Heart right ventricle (tissue), 16 donors: ENCODE results near the gene HMCN1. TPM values are rescaled to one million over a fixed set of nuclear protein-coding genes. Genes with fewer than 3 reads are reported as not detected.

Experiments
- ATAC-seq, 8 donors: fragments of 200-7000 bp; cut with Tn5 transposase; one replicate each; pipeline ENCODE4 v1.9.1; 2020; ENCODE audit warnings: mild to moderate bottlenecking in 8 of 8, moderate library complexity in 8 of 8, moderate number of reproducible peaks in 1 of 8
- DNase-seq, 2 donors: peaks; one replicate each; pipeline ENCODE4 v3.0.0-alpha.2; 2020
- H3K27ac ChIP-seq, 10 donors: fragments of 200-600 bp; sonication (generic) in 2 of 10; one replicate each; pipeline versions ENCODE4 v1.5.0 to v1.8.0; 2020 to 2022; ENCODE audit warnings: mild to moderate bottlenecking in 3 of 10
- H3K27me3 ChIP-seq, 7 donors: fragments of 200-600 bp; one replicate each; pipeline ENCODE4 v1.8.0; 2021 to 2022; ENCODE audit warnings: mild to moderate bottlenecking in 2 of 7
- H3K36me3 ChIP-seq, 9 donors: fragments of 200-600 bp; sonication (generic) in 1 of 9; one replicate each; pipeline versions ENCODE4 v1.5.0 to v1.8.0; 2020 to 2022; ENCODE audit warnings: mild to moderate bottlenecking in 2 of 9
- H3K4me1 ChIP-seq, 9 donors: fragments of 200-600 bp; sonication (generic) in 1 of 9; one replicate each; pipeline versions ENCODE4 v1.5.0 to v1.8.0; 2020 to 2022; ENCODE audit warnings: mild to moderate bottlenecking in 4 of 9
- H3K4me3 ChIP-seq, 10 donors: fragments of 200-600 bp; sonication (generic) in 2 of 10; one replicate each; pipeline versions ENCODE4 v1.5.0 to v1.8.0; 2020 to 2022; ENCODE audit warnings: mild to moderate bottlenecking in 7 of 10, moderate library complexity in 2 of 10
- H3K9me3 ChIP-seq, 11 donors: fragments of 200-600 bp in 10 of 11; sonication (generic) in 2 of 11; one replicate each; pipeline versions ENCODE4 v1.5.0 to v1.8.0; 2013 to 2022; ENCODE audit warnings: mild to moderate bottlenecking in 2 of 11, control low read depth in 1 of 11, moderate library complexity in 1 of 11
- WGBS, 2 donors: extraction: QIAGEN DNeasy Blood & Tissue Kit; methylation state at CpG; one replicate each; pipeline ENCODE4 v1.1.7; 2013; ENCODE audit warnings: inconsistent platforms in 1 of 2; 5-methylcytosine and 5-hydroxymethylcytosine counted together
- intact Hi-C, 10 donors: fragments of 100-400 bp; cut with DNase I; formaldehyde crosslinking; loops; one replicate each; pipeline versions ENCODE4 v1.11.1 to v1.14.2; 2022
- polyA plus RNA-seq, 2 donors: library from polyadenylated mRNA; stranded (reverse); fragments of 200-250 nt; gene quantifications; one replicate each; pipeline ENCODE4 v1.2.3, GENCODE V29; 2013
- total RNA-seq, 10 donors: library from RNA; stranded (reverse); fragmentation: NEBNext Ultra II Directional in 3 of 10; extraction: Animal tissue kit (Norgen Biotek cat#: 25700) in 3 of 10; gene quantifications; one replicate each; pipeline versions ENCODE4 v1.2.1 to v1.2.4, GENCODE V29; 2021 to 2023
- TF ChIP-seq, protein P1 (sequence below), 9 donors: fragments of 200-600 bp; sonication (generic) in 2 of 9; IDR thresholded peaks; one replicate each; pipeline versions ENCODE4 v1.5.0 to v1.8.0; 2021 to 2022; ENCODE audit warnings: antibody characterized with exemption in 9 of 9, mild to moderate bottlenecking in 5 of 9, moderate library complexity in 1 of 9
- donor health status: Arrhythmogenic right ventricular cardiomyopathy.
- donor health status: ischemic (EF 13 %, LVEDD 7.1; RV severe dilation, severe dysfunction).
- donor health status: healthy with polysubstance abuse.
- donor health status: DM: no; HTN: yes; CAD: no.
- donor health status: DM: no; HTN: no; CAD: no.
- donor health status: ischemic (EF 25% LVEDD 6.9; RV normal size, moderate dysfunction).
- donor health status: ischemic (EF 25% LVEDD 5.7; RV mildly dilated, moderate dysfunction).
- donor health status: healthy.
- donor health status: DM: yes; HTN: yes; CAD: no.
- donor health status: Ischemic cardiomyopathy.
- donor health status: ischemic (EF 35%, LVEDD 5.7; RV mildly dilated, moderate dysfunction).
- donor health status: nonischemic (EF 11% LVEDD 7.7; RV severe dilation, severe dysfunction).
- donor health status: DM: yes; HTN: yes; CAD: no.
- donor health status: PGD.
- donor health status: ischemic (EF 29% LVEDD 5.4; RV normal size, mild dysfunction).
- donor health status: nonischemic (EF 23%, LVEDD 6.1; RV moderate dilation, normal function).

Gene HMCN1
- total and polyA plus RNA-seq, 12 donors: 3.4 to 12.4 (median 6.2) TPM

DNA sequence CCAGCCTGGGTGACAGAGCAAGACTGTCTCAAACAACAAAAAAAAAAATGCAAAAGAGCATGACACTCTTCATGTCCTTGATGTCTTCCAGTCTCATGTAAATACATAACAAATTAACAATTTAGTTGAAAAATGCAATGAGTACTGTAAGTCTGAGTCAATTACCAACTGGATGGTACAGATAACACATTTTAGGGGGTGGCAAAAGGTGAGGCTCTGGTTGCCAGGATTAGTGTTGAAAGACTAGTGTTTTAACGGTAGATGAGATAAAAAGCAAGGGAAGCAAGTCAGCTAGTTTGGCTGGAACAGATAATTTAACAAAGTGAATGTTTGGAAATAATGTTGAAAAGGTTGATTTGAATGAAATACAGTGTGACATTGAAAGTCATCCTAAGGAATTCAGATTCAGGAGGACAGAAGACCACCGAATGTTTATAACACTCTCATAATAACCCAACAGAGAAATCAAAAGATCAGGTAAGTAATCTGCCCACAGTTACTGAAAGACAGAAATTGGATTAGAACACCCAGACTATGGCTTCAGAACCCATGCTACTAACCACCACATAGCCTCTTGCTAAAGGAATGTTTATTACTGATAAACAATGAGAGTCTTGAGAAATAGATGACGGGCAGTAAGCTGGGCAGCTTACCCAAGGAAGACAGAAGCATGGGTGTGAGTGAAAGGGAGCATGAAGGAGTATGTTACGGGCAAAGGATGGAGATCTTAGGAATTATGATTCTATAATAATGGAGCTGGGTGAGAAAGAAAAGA, 312.4 kb downstream of the HMCN1 start:
- no peak overlapping the region for H3K4me3 ChIP-seq
- TF ChIP-seq, protein P1, sequence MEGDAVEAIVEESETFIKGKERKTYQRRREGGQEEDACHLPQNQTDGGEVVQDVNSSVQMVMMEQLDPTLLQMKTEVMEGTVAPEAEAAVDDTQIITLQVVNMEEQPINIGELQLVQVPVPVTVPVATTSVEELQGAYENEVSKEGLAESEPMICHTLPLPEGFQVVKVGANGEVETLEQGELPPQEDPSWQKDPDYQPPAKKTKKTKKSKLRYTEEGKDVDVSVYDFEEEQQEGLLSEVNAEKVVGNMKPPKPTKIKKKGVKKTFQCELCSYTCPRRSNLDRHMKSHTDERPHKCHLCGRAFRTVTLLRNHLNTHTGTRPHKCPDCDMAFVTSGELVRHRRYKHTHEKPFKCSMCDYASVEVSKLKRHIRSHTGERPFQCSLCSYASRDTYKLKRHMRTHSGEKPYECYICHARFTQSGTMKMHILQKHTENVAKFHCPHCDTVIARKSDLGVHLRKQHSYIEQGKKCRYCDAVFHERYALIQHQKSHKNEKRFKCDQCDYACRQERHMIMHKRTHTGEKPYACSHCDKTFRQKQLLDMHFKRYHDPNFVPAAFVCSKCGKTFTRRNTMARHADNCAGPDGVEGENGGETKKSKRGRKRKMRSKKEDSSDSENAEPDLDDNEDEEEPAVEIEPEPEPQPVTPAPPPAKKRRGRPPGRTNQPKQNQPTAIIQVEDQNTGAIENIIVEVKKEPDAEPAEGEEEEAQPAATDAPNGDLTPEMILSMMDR (IDR thresholded peaks at IDR 0.05): no peak
- 82 to 83% methylated on average over 4 of the region's 4 CpGs for WGBS, 2 donors

DNA sequence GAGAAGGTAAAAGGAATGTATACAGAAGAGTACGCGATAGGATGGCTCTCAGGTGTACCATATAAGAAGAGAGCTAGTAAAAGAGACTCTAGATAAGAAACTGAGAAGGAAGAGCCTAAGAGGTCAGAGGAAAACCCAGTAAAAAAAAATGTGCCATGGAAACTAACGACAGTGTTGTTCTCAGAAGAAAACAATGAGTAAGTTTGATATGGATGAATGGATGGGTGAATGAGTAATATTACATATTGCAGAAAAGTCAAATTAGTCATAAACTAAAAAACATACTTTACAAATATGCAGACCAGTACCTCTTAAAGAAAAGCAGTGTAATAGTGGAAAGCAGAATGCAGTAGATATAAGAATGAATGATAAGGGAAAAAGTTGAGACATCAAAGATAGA, 316.2 kb downstream of the HMCN1 start:
- 87 to 91% methylated on average over 3 of the region's 3 CpGs for WGBS, 2 donors
- no peak for DNase-seq
- H3K9me3 ChIP-seq: no peaks in the 10 kb centered on the region
- peaks cover 0 to 48% (median 0%) of the 10 kb centered on the region in 9 donors for H3K36me3 ChIP-seq
- ATAC-seq: no peak
- no peak overlapping the region for H3K27ac ChIP-seq
- no peaks in the 10 kb centered on the region for H3K4me1 ChIP-seq
- TF ChIP-seq, protein P1 (IDR thresholded peaks at IDR 0.05): no peak
- H3K4me3 ChIP-seq: no peak overlapping the region
- intact Hi-C loops: no loop called here
- no peaks in the 10 kb centered on the region for H3K27me3 ChIP-seq

More for the DNA sequence above, 312.4 kb downstream of the HMCN1 start:
- Histone ChIP-seq H3K27me3 (no peaks in the 10 kb centered on the region), H3K9me3 (no peaks in the 10 kb centered on the region), H3K27ac (no peak overlapping the region), H3K36me3 (peaks cover 0 to 27% (median 0%) of the 10 kb centered on the region in 9 donors), H3K4me1 (peaks cover 0 to 24% (median 9%) of the 10 kb centered on the region in 9 donors)
- no peak for ATAC-seq
- DNase-seq: no peak
- intact Hi-C loops: no loop called here

DNA sequence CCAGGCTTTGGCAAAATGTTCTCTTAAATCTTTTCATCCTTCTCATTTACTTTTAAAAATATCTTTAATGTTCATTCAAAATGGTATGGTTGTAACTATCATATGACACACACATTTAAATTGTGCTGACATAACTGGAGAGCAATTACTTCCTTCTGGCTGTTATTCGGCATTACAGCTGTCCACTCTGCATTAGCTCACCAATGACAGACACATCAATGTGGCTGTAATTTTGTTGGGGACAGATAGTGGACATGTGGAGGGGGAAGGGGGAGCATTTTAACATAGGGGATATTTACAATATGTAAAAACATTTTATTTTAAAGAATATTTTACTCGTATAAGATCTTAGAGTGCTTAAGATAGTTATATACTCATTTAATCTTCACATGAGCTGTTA, 319.8 kb downstream of the HMCN1 start:
- no peak for ATAC-seq
- 76 to 83% methylated on average over 2 of the region's 2 CpGs for WGBS, 2 donors
- peaks cover 0 to 47% (median 0%) of the 10 kb centered on the region in 9 donors for H3K36me3 ChIP-seq
- H3K27ac ChIP-seq: no peak overlapping the region
- intact Hi-C loops: loop anchor here in 1 of 10 donors (1.0 kb wide), 1 partner anchor 23 kb away; no protein-coding TSS in a partner anchor
- peaks cover 0 to 1% (median 0%) of the 10 kb centered on the region in 9 donors for H3K4me1 ChIP-seq
- no peaks in the 10 kb centered on the region for H3K27me3 ChIP-seq
- no peaks in the 10 kb centered on the region for H3K9me3 ChIP-seq
- no peak overlapping the region for H3K4me3 ChIP-seq
- TF ChIP-seq, protein P1 (IDR thresholded peaks at IDR 0.05): no peak
- DNase-seq: no peak

DNA sequence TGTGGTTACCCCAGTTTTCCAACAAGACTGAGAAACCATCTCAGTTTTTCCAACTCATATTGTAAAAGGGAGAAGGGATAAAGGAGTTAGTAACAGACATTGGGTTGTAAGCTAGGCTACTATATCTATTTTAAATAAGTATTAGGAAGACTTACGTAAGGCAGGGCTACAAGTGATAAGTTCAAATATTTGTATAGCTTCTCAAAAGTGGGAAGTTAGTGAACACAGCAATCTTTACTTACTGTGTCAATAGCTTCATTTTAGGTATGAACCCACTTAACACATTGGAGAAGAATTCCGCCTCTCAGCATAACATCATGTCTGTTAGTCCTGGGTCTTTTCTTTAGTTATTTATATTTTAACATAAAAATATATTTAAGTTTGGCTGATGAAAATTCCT, 320.7 kb downstream of the HMCN1 start:
- TF ChIP-seq, protein P1 (IDR thresholded peaks at IDR 0.05): no peak
- H3K36me3 ChIP-seq: peaks cover 0 to 47% (median 0%) of the 10 kb centered on the region in 9 donors
- intact Hi-C loops: loop anchor here in 1 of 10 donors (1.0 kb wide), 1 partner anchor 22 kb away; no protein-coding TSS in a partner anchor
- ATAC-seq (no peak), DNase-seq (no peak)
- WGBS, 2 donors: 98 to 100% methylated on average over 2 of the region's 2 CpGs
- H3K4me3 ChIP-seq: no peak overlapping the region
- no peak overlapping the region for H3K27ac ChIP-seq
- no peaks in the 10 kb centered on the region for H3K9me3 ChIP-seq
- H3K27me3 ChIP-seq: no peaks in the 10 kb centered on the region
- peaks cover 0 to 6% (median 0%) of the 10 kb centered on the region in 9 donors for H3K4me1 ChIP-seq
